ENCODE results near the gene ERCC6L2.

GRCh38 chr9:96004379-96004778, 128.9 kb downstream of the ERCC6L2 start:
- TF ChIP-seq POLR2AphosphoS5 (IDR thresholded peaks at IDR 0.05; ENCODE audit: low read depth, low read length) (no peak), SIN3A (IDR thresholded peaks at IDR 0.05; ENCODE audit: borderline replicate concordance, insufficient read depth, low read length) (no peak), REST (IDR thresholded peaks at IDR 0.05; ENCODE audit: insufficient read depth in 1 of 2, low read depth in 2 of 2, low read length in 2 of 2) (no peak), TAF1 (IDR thresholded peaks at IDR 0.05; ENCODE audit: borderline replicate concordance, insufficient read depth, low read length) (no peak), FOXP2 (optimal IDR thresholded peaks at IDR 0.05; ENCODE audit: borderline replicate concordance, extremely low read depth, extremely low read length, insufficient read depth) (no peak)

Measured in PFSK-1 (cell line).